Fibroblast of lung (primary cell): ENCODE measurements around the gene SIM1. TPM values are rescaled to one million over a fixed set of nuclear protein-coding genes. Genes with fewer than 3 reads are reported as not detected.
A peak's percentile ranks its signal among the peaks of the same experiment; 100 is the strongest.

Experiments used
- DNase-seq, 2 donors: peaks; one replicate each; pipeline versions ENCODE4 v3.0.0 to v3.0.0-alpha.2; 2010; ENCODE audit warnings: low read depth in 2 of 2
- H2AFZ ChIP-seq: 2 replicates; pipeline ENCODE4 v1.5.1; 2012; ENCODE audit warnings: low read length, control low read depth, inconsistent platforms
- H3K27ac ChIP-seq: 2 replicates; pipeline ENCODE4 v1.5.1; 2011; ENCODE audit warnings: low read length, control low read depth; ENCODE audit not compliant: insufficient read depth
- H3K27me3 ChIP-seq: 2 replicates; pipeline ENCODE4 v1.5.1; 2011; ENCODE audit warnings: mild to moderate bottlenecking, low read length; ENCODE audit not compliant: control insufficient read depth, insufficient read depth
- H3K36me3 ChIP-seq: 2 replicates; pipeline ENCODE4 v1.5.1; 2011; ENCODE audit warnings: low read length; ENCODE audit not compliant: control insufficient read depth, insufficient read depth
- H3K4me1 ChIP-seq: 2 replicates; pipeline ENCODE4 v1.5.1; 2011; ENCODE audit warnings: low read length; ENCODE audit not compliant: control insufficient read depth, insufficient read depth; ENCODE audit errors: extremely low read depth
- H3K4me2 ChIP-seq: 2 replicates; pipeline ENCODE4 v1.5.1; 2011; ENCODE audit warnings: low read length, control low read depth; ENCODE audit not compliant: insufficient read depth; ENCODE audit errors: extremely low read depth
- H3K4me3 ChIP-seq, 4 experiments: fragments of 200-600 bp in 1 of 4; sonication (generic) in 1 of 4; replicated peaks in 1 of 4; 2 replicates each; pipeline ENCODE4 v1.5.1; 2011 to 2016; ENCODE audit warnings: low read length in 4 of 4, low read depth in 3 of 4, mild to moderate bottlenecking in 3 of 4, control low read depth in 2 of 4, inconsistent platforms in 1 of 4, mixed read lengths in 1 of 4; ENCODE audit not compliant: insufficient read depth in 1 of 4; ENCODE audit errors: control extremely low read depth in 1 of 4
- H3K79me2 ChIP-seq: 2 replicates; pipeline ENCODE4 v1.5.1; 2012; ENCODE audit warnings: mild to moderate bottlenecking, low read length, inconsistent platforms; ENCODE audit not compliant: control insufficient read depth, insufficient read depth
- H3K9ac ChIP-seq: 2 replicates; pipeline ENCODE4 v1.5.1; 2011; ENCODE audit warnings: mild to moderate bottlenecking, low read length, control low read depth; ENCODE audit not compliant: insufficient read depth
- H3K9me3 ChIP-seq: 2 replicates; pipeline ENCODE4 v1.5.1; 2012; ENCODE audit warnings: low read depth, low read length; ENCODE audit not compliant: control insufficient read depth, insufficient read depth
- H4K20me1 ChIP-seq: 2 replicates; pipeline ENCODE4 v1.5.1; 2011; ENCODE audit warnings: low read length; ENCODE audit not compliant: control insufficient read depth, insufficient read depth; ENCODE audit errors: extremely low read depth
- CTCF ChIP-seq, 2 donors: IDR thresholded peaks in 1 of 2; conservative IDR thresholded peaks in 1 of 2; 1 replicate in 1 of 2; 2 replicates in 1 of 2; pipeline ENCODE4 v1.5.1; 2011 to 2012; ENCODE audit warnings: low read length in 2 of 2, control low read depth in 1 of 2, inconsistent platforms in 1 of 2, low read depth in 1 of 2, mild to moderate bottlenecking in 1 of 2
- EZH2 ChIP-seq: IDR thresholded peaks from 2 replicates; pipeline ENCODE4 v1.5.1; 2012; ENCODE audit warnings: low read length, control low read depth, mild to moderate bottlenecking; ENCODE audit errors: missing control alignments
- polyA plus RNA-seq, 2 donors: library from polyadenylated mRNA; depleted of rRNA in 1 of 2; stranded (reverse) in 1 of 2; unstranded in 1 of 2; fragments of >200 nt; gene quantifications; 2 replicates each; pipeline ENCODE4 v1.2.1, GENCODE V29; 2011 to 2012; ENCODE audit warnings: missing spikeins in 1 of 2
- total RNA-seq: library from RNA; depleted of rRNA; stranded (reverse); fragments of >200 nt; gene quantifications from 2 replicates; pipeline ENCODE4 v1.2.1, GENCODE V29; 2014

SIM1 gene
- total and polyA plus RNA-seq, 2 donors (not counting 1 experiment from before 2014, with no cell fraction given) = not detected

DNA sequence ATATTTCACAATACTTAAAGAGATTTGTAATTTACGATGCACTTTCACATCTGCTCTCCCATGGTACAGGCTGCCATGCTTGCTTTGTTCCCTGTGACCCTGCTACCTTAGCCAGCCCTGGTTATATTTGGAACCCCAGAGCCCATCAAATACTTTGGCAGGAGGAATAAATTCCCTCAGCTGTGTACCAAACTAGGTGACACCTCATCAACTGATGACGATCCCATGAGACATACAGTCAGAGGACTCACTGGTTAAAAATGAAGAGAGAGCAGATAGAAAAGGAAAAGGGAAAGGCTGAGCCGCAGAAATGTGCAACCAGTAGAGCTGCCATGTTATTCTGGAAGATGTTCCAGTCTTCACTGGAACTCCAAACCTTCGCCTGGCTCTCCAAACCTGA lies 120.0 kb downstream of the SIM1 start:
- Histone ChIP-seq H2AFZ (no peak overlapping the region), H3K27ac (no peak overlapping the region), H3K27me3 (no peaks in the 10 kb centered on the region), H3K9me3 (no peaks in the 10 kb centered on the region), H3K4me2 (no peak overlapping the region), H3K9ac (no peak overlapping the region), H3K4me1 (peaks cover 5% of the 10 kb centered on the region), H3K36me3 (no peaks in the 10 kb centered on the region), H3K79me2 (no peaks in the 10 kb centered on the region), H3K4me3 (no peak overlapping the region), H4K20me1 (no peaks in the 10 kb centered on the region)
- TF ChIP-seq EZH2 = no peak
- TF ChIP-seq CTCF (conservative IDR thresholded peaks at IDR 0.05 in 1 of 2, IDR thresholded peaks at IDR 0.05 in 1 of 2; ENCODE audit: low read depth in 1 of 2, low read length in 2 of 2) = no peak
- peak; percentile 30 to 85 for DNase-seq

DNA sequence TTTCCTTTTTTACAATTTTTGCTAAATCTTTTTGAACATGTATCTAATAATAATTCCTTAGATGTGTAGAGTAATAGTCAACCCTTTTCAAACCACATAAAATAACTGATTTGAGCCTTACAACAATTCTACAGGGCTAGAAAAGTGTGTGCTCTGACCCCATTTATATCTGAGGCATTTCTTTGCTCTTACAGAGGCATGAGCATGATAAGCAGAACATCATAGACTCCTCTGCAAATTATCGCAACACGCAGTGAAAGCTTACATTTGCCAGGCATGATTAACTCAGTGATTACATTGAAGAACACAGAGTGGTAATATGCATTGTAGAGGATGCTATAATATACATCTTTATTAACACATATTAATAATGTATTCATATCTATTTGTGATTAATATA lies 120.4 kb downstream of the SIM1 start:
- Histone ChIP-seq H3K27ac (no peak overlapping the region), H3K9ac (no peak overlapping the region), H3K4me2 (no peak overlapping the region), H3K79me2 (no peaks in the 10 kb centered on the region), H3K27me3 (no peaks in the 10 kb centered on the region), H2AFZ (no peak overlapping the region), H4K20me1 (no peaks in the 10 kb centered on the region), H3K4me3 (no peak overlapping the region), H3K36me3 (no peaks in the 10 kb centered on the region), H3K4me1 (peaks cover 5% of the 10 kb centered on the region), H3K9me3 (no peaks in the 10 kb centered on the region)
- DNase-seq = peak in 1 of 2 donors; percentile 54
- no peak for TF ChIP-seq CTCF (conservative IDR thresholded peaks at IDR 0.05 in 1 of 2, IDR thresholded peaks at IDR 0.05 in 1 of 2; ENCODE audit: low read depth in 1 of 2, low read length in 2 of 2)

DNA sequence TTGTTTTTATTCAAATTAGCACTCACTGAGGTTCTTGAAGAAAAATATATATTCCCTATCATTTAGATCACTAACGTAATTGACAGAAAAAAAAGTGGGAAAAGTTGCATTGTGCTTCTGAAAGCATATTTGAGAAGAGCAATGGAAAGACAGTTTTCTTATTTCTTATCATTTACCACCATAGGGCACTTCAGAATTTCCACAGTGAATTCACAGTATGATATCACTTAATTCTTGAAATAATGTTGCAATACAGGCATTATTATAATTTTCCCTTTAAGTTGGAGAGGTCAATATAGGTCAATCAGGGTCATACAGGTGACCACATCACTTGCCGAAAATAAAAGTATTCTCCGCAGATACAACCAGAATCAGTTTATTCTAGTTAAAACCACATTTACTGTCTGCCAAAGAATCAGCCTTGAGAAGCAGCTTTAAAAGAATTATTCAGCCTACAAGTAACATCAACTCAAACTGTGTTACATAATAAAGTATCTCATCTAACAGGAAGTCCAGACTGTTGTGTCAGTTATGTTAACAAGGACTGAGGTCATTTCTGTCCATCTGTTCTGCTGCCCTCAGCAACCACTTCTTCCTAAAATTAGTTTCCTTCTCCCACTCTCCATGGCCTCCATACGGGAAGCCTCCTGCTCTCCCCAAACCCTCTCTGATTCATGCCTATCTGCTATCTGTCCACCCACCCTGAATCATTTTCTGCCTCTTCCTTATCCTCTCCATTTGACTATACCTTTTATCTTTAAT lies 121.2 kb downstream of the SIM1 start:
- Histone ChIP-seq H3K4me3 (no peak overlapping the region), H3K4me1 (peaks cover 5% of the 10 kb centered on the region), H4K20me1 (no peaks in the 10 kb centered on the region), H3K36me3 (no peaks in the 10 kb centered on the region), H3K4me2 (no peak overlapping the region), H3K27ac (peak overlapping the region; percentile 31), H2AFZ (peak overlapping the region; percentile 21), H3K9me3 (no peaks in the 10 kb centered on the region), H3K79me2 (no peaks in the 10 kb centered on the region), H3K27me3 (no peaks in the 10 kb centered on the region), H3K9ac (no peak overlapping the region)
- peak; percentile 13 to 88 for DNase-seq
- TF ChIP-seq EZH2 (no peak), CTCF (conservative IDR thresholded peaks at IDR 0.05 in 1 of 2, IDR thresholded peaks at IDR 0.05 in 1 of 2; ENCODE audit: low read depth in 1 of 2, low read length in 2 of 2) (no peak)
